HG02759 (cell line): ENCODE results near the gene CHAD.
"Not testable (repeated sequence)": the region's sequence is repeated elsewhere in the genome, so short reads cannot be mapped to it uniquely, and the experiment has no call there.

Experiments used
- ATAC-seq: cut with Tn5 transposase; IDR thresholded peaks from one replicate; pipeline ENCODE4 v1.9.1; 2021; ENCODE audit warnings: mild to moderate bottlenecking, moderate library complexity; ENCODE audit not compliant: unreplicated experiment

Gene CHAD

DNA sequence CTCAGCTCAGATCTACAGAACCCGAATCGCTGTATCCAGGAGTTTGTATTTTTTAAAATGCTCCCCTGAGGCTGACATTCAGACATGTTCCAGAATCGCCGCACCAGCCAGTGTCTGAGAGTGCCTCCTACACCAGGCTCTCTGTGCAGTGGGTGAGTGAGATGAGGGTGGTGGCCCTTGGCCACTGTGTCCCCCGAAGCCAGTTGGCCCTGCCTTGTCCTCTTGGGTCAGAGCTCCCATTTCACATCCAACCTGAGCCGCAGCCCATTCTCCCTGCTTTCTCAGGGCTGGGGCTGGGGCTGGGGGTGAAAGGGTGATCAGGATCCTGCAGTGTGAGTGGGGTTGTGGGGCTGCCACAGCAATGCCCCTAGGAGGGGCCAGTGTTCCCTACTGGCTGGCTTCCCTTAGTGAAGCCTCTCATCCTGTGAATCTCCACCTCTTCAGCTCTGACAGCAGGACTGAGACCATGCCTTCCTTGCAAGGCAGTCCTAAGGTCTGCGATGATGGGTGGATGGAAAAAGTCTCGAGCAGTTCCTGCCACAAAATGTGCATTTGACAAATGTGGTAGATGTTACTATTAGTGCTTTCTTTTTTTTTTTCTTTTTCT, 26.6 kb upstream of the CHAD start:
- no peak for ATAC-seq

DNA sequence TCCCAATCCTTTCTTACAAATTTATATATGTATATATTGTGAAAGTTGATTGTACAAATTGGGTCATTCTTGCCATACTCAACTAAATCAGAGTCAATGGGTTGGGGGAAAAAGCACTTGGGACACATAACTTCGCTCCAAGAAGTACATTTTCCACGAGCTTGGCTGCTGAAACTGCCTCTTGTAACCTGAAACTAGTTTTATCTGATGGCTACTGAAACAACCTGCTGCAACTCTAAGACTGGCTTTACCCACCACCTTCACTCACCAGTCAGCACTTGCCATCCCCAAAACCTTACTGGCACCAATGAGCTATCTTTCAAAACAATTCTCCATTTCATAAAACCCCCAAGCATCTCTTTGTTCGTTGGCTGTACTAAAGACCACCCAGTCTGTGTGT, 25.1 kb upstream of the CHAD start:
- ATAC-seq = no peak

DNA sequence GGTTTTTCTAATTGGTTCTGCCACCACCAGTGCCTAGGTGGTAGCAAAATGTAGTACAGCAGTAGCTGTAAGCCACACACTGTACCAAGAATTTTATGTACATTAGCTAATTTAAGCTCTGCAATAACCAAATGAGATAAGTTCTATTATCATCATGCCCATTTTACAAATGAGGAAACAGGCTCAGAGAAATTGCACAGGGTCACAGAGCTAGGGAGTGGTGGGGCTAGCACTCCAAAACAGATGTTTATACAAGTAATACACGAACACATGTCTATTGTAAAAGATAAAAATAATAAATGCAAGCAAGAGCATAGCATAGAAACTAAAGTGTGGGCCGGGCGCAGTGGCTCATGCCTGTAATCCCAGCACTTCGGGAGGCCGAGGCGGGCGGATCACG, 23.5 kb upstream of the CHAD start:
- no peak for ATAC-seq

DNA sequence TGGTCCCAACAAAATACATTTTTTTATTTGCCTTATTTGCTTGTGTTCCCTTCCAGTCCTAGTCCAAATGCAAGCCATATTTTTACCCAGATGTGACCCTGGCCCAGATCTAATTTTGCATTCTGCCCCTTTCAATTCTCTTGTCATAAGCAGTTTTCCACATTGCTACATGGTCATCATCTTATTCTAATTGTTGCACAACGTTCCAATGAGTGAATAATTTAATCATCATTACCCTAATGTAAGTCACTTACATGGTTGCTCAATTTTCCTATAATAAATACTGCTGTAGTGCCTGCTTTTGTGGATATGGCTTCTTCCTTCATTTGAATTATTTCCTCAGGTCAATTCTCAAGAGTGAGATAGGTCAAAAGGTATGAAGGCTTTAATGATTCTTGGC, 22.8 kb upstream of the CHAD start:
- ATAC-seq = no peak

DNA sequence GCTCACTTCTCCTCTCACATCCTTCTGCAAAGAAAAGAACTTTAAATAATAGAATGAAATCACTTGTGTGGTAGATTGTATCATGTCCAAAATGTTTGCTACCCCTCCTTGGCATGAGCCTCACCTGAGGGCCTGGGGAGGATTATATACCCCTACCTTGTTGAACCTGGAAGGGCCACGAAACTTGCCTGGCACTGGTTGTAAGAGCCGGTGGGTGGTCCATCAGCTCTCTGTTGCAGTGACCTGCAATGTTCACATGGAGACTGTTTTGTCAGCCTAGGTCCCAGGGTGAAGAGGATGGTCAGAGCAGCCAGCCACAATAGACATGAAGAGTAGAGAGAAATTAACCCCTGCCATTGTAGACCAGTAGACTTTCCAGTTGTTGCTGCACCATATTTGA, 20.2 kb upstream of the CHAD start:
- ATAC-seq = no peak

DNA sequence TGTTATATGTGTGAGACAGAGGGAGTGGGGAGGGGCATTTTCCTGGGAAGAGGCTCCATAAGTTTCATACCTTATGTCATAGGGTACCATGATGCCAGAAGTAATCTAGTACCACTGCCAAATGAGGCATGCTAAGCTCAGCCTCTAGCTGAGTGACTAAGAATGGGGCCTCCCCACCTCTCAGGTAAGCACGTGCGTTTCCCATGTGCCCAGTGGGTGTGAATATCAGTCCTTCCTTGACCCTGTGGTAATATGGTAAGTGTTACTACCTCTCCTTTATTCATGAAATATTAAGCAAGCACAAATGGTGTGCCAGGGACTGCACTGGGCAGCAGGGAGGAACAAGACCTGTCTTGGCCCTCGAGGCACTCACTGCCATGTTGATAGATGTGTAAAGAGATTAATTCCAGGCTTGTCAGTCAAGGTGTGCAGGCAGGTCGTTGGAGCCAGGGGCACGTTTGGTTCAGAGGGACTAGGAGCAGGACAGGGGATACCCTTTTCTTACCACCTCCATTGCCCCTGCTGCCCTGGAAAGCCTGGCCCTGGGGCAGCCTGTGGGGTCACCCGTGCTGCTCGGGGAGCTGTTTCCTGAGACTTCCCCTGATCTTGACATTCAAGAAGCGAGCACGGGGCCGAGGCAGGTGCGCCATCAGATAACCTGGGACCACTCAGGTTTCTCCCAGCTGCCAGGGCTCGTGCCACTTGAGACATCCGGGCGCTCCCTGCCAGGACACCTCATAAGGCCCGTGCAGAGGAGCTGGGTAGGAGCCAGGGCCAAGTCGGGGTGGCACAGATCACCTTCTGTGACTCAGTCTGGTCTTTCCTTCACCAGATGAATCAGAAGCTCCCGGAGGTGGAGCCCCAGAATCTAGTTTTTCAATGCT, 18.8 kb upstream of the CHAD start:
- ATAC-seq = no peak

DNA sequence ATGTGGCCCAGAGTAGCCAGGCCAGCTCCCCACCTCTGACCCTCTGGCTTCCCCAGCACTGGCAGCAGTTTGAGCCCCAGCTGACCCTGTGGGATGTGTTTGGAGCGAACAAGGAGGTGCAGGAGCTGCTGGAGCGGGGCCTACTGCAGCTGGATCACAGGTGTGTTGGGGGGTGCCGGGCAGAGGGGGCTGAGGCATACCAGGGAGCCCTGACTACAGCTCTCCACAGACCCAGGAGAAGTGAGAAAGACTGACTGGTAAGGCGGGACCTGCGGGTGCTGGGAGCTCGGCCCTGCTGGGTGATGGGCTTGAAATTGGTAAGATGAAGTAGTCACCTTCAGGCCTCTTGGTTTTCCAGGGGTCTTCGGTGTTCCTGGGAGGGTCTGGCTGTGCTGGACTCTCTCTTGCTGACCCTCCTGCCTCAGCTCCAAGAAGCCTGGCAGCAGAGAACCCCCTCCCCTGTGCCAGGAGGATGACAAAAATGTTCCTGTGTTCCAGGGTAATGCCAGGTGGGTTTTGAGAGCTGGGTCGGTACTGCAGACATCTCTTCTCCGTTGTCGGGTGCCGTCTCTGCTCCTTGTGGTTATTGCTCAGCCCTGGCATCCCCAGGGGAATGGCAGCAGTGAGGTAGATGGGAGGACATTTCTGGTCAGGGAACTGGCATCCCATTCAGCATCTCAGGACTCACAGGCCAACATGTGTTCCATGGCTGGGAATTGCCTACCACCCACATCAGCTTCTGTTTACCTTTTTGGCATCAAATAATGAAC, 15.9 kb upstream of the CHAD start:
- ATAC-seq = no peak

DNA sequence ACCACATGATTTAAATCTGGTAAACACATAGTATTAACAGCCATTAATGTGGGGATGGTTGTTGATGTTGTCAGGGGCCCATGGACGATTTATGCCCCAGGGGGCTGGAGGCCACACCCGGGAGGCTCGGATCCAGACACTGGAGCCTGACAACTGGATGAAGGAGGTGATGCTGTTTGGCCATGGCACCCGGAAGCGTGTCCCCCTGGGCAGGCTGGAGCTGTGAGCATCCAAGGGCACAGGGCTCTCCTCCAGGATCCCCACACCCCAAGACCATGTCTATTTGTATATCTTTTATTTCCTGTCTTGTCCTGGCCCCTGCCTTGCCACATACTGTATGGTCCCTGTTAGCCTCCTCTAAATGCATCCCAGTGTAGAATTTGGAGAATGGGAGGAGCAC, 14.6 kb upstream of the CHAD start:
- no peak for ATAC-seq

DNA sequence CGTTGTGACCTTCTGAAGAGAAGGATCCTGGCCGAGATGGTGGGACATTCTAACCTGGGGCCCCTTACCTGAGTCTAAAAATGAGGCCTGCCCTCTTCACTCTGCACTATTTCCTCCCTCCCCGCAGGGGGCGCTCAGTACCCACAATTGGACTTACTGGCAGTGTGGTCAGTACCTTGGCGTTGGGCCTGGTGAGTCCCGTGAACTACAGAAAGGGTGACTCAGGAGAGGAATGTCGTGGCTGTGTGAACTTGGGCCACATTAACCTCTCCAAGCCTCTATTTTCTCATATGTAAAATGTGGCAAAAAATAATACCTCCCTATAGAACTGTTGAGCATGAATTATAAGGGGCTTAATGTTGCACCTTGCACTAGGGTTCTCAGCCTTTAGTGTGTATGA, 13.8 kb upstream of the CHAD start:
- no peak for ATAC-seq

DNA sequence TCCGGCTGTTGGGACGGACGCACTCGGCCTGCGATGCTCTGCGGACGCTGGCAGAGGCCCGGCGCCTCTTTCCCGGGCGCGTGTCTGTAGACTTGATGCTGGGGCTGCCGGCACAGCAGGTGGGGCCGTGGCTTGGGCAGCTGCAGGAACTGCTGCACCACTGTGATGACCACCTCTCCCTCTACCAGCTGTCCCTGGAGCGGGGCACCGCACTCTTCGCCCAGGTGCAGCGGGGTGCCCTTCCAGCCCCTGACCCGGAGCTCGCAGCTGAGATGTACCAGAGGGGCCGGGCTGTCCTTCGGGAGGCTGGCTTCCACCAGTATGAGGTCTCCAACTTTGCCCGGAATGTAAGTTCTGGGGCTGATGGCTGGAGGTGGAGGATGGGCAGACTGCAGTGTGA, 13.4 kb upstream of the CHAD start:
- ATAC-seq = no peak

DNA sequence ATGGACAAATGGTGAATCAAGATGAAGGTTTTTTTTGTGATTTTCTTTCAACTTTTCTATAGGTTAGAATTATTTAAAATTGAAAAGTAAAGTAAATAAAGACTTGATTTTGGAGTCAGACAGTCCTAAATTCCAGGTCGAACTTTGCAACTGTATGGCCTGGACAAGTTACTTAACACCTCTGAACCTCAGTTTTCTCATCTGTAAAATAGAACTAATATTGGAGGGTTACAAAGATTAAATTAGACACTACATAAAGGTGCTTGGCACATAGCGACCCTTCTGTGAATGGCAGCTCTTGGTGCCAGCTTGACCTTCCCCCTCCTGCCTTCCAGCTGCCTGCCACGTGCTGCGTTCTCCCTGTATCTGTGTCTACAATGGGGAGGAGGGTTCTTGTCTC, 13.0 kb upstream of the CHAD start:
- ATAC-seq = no peak

DNA sequence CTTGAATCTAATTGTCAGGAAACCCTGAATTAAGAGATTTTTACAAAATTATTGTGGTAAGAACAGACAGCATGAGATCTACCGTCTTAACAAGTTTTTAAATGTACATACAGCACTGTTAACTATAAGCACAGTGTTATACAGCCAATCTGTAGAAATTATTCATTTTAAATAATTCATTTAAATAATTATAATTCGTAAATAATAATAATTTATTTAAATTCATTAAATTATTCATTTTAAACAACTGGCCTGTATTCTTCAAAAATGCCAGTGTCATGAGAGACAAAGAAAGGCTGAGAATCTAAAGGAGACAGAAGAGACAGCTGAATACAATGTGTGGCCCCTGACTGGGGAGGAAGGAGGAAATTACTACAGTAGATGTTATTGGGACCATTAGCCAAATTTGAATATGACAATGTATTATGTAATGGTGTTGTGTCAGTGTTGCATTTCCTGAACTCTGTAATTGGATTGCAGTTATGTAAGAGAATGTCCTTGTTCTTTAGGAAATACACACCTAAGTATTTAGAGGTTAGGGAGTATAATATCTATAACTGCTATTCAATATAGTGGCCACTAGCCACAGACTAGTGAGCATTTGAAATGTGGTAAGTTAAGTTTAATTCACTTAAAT, 12.3 kb upstream of the CHAD start:
- no peak for ATAC-seq

DNA sequence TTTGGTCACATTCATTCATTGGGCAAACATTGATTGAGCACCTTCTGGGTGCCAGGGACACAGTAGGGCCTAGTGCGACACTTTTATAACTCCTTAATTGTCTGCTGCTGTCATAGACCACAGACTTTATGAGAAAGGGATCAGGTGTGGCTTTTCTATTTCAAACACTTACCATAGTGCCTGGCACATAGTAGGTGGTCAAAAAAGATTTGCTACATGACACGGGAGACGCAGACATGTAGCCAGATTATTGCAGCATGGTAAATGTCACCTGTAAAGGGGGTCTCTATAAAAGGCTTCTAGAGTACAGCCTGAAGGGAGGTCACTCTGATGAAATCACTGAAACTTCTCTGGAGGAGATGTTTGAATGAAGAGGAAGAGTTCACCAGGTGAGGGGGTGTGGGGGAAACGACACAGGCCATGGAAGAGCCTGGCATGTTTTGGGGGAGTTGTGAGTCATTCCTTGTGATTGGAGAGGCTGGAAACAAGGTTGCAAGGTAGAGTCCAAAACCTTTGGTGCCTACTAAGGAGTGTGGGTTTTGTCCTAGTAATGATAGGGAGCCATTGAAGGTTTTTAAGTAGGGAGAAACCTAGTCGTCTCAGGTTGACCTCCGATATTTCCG, 11.6 kb upstream of the CHAD start:
- no peak for ATAC-seq

DNA sequence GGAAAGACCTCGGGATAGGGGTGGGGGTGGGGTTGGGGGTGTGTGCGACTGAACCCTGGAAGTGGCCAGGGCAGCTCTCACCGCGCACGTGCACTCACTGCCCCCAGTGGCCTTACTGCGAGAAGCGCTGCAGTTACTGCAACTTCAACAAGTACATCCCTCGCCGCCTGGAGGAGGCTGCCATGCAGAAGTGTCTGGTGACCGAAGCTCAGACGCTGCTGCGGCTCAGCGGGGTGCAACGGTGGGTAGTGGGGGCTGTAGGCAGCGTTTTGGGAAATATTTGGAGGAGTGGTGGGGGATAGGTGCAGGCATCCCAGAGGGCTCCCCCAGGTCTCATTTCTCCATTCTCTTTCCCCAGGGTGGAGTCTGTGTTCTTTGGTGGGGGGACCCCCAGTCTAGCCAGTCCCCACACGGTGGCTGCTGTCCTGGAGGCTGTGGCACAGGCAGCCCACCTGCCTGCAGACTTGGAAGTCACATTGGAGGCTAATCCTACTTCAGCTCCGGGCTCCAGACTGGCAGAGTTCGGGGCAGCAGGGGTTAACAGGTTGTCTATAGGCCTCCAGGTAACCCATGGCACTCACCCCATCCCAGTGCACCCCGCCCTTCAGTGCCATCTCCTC, 11.0 kb upstream of the CHAD start:
- no peak for ATAC-seq

DNA sequence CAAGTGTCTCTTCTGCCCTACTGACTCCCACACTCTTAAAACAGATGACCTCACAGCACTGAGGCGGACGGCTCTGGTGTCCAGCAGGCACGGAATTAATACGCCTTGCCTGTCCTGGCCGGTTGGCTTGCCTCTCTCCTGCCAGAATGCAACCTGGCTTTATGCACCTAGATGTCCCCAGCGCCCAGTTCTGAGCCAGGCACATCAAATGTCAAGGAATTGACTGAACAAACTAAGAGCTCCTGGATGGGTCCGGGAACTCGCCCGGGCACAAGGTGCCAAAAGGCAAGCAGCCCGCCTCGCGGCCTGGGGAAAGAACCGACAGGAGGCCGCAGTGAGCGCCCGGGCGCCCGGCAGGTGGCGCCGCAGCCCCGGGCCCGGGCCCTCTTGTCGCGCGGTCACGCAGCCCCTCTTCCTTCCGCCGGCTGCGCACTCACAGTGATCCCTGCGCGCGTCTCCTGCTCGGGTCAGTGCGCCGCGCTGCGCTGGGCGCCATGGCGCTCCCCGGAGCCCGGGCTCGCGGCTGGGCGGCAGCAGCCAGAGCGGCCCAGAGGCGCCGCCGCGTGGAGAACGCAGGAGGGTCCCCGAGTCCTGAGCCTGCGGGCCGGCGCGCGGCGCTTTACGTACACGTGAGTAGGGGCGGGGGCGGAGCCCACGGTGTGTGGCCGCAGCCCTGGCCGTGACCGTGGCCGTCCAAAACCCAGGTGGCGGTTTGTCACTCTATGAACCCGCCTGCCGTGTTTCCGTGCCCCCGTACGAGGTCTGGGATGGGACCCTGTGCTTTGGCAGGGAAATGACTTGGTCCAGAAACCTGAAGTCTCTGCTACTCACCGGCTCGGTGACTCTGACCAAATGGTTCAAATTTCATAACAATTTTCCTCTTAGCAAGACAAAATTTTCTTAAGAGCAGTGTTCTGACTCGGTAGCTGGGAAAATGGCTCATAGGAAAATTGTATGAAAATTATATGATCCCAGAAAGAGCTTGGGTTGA, 10.0 kb upstream of the CHAD start, which contains the start of gene RSAD1:
TSS of gene RSAD1 (plus strand) at position 470 of the 991 bp plus-strand sequence. CDS start at position 495, 25 bp downstream.
- peak; percentile 89 for ATAC-seq

DNA sequence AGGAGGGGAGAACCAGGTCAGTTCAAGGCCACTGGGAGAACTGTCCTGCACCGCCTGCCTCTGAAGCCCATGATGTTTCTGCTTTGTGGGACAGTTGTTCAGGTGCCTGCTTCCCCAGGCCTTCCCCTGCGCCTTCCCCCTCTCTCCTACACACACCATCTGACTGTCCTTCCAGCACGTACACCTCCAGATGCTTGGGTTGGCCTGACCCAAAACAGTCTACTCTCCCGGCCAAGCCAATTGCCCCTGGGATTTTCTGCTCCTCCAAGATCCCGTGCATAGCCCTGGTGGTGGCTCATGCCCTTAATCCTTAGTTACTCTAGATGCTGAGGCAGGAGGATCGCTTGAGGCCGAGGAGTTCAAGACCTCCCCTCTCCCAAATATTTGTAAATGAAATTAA, 9.3 kb upstream of the CHAD start:
- ATAC-seq = no peak

DNA sequence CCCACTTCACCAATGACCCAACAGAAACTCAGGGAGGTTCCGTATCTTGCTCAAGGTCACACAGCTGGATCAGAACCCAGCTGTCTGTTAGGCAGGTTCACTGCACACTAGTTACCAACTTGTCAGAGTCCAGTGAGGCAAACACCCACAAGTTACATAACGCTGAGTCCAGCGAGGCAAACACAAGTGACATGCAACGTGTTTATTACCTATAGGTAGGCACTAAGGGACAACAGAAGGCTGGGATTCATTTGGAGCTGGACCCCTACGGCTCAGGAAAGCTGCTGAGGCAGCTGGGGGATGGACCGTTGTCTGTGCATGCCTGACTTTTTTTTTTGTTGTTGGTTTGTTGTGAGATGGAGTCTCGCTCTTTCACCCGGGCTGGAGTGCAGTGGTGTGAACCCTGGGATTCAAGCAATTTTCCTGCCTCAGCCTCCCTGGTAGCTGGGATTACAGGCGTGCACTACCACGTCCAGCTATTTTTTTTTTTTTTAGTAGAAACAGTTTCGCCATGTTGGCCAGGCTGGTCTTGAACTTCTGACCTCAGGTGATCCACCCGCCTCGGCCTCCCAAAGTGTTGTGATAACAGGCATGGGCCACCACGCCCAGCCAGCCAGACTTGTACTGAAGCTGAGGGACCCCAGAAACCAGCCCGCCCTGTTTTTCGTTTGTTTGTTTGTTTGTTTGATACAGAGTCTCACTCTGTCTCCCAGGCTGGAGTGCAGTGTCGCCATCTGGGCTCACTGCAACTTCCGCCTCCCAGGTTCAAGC, 8.1 kb upstream of the CHAD start:
- ATAC-seq = no peak

DNA sequence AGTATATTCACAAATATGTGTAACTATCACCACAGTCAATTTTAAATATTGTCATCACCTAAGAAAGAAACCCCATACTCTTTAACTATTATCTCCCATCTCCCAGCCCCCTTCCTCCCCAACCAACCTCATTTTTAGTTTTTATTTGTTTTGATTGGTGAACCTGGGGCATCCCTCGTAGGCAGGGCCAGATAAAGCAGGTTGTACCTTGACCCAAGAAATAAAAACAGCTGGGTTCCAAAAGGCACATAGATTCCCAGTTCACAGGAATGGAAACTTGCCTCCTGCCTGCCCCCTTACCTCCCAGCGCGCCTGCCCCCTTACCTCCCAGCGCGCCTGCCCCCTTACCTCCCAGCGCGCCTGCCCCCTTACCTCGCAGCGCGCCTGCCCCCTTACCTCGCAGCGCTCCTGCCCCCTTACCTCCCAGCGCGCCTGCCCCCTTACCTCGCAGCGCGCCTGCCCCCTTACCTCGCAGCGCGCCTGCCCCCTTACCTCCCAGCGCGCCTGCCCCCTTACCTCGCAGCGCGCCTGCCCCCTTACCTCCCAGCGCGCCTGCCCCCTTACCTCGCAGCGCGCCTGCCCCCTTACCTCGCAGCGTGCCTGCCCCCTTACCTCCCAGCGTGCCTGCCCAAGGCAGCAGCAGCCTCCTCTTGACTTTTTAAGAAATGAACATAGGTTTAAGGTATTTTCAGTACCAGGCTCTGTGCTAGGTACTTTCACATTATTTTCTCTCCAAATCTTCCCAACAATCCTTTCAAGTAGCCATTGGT, 7.3 kb upstream of the CHAD start:
- not testable (repeated sequence) for ATAC-seq
